ENCODE measurements around the gene PKMYT1.
"Not testable (repeated sequence)": the region's sequence is repeated elsewhere in the genome, so short reads cannot be mapped to it uniquely, and the experiment has no call there.

The PKMYT1 gene

GRCh38 chr16:2929693-2930092, 50.6 kb downstream of the PKMYT1 start:
- no peak for DNase-seq

GRCh38 chr16:2928796-2929195, 51.5 kb downstream of the PKMYT1 start:
- no peak for DNase-seq

- not testable (repeated sequence) for DNase-seq
Observed at GRCh38 chr16:2928151-2928550, 52.1 kb downstream of the PKMYT1 start.

- DNase-seq: peak; percentile 91
Observed at GRCh38 chr16:2927010-2927646, 53.1 kb downstream of the PKMYT1 start.

GRCh38 chr16:2926650-2926999, 53.6 kb downstream of the PKMYT1 start:
- DNase-seq: no peak

GRCh38 chr16:2925951-2926649, 54.1 kb downstream of the PKMYT1 start:
- peak; percentile 76 for DNase-seq

- no peak for DNase-seq
Observed at GRCh38 chr16:2924901-2925755, 55.1 kb downstream of the PKMYT1 start.

- no peak for DNase-seq
Observed at GRCh38 chr16:2923481-2923880, 56.8 kb downstream of the PKMYT1 start.
